OCI-LY7 (cell line): Measurements from ENCODE around the gene RNF223. TPM values are rescaled to one million over a fixed set of nuclear protein-coding genes. Genes with fewer than 3 reads are reported as not detected.

Source experiments
- BruUV-seq: library from RNA; stranded (reverse); fragments of 400-500 nt; replicated peaks from 2 replicates; lab custom pipeline; 2021; lab: Mats Ljungman, UMichigan
- CTCF ChIA-PET: fragments of 300-600 bp; sonication (Branson Sonifier 250); formaldehyde crosslinking; loops from one replicate; lab custom pipeline; 2022; ENCODE audit warnings: antibody characterized with exemption; ENCODE audit not compliant: unreplicated experiment; lab: Charles Lee
- POLR2A ChIA-PET: fragments of 300-600 bp; sonication (Branson Sonifier 250); formaldehyde crosslinking; loops from one replicate; lab custom pipeline; 2022; ENCODE audit warnings: antibody characterized with exemption; lab: Charles Lee
- DNase-seq: peaks from one replicate; pipeline ENCODE4 v3.0.0-alpha.2; 2015; ENCODE audit warnings: low spot score
- H2AFZ ChIP-seq: fragments of 200-600 bp; sonication (generic), shearing (Covaris generic); 2 replicates; pipeline ENCODE4 v1.6.1; 2014; ENCODE audit warnings: mild to moderate bottlenecking, antibody characterized with exemption, low read length, moderate library complexity
- H3K27ac ChIP-seq: fragments of 200-600 bp; sonication (generic); 2 replicates; pipeline ENCODE4 v1.5.1; 2014; ENCODE audit warnings: mixed run types, low read depth, mild to moderate bottlenecking, moderate library complexity, low read length, inconsistent platforms; ENCODE audit not compliant: poor library complexity, severe bottlenecking
- H3K36me3 ChIP-seq: fragments of 200-600 bp; sonication (generic); 2 replicates; pipeline ENCODE4 v1.6.1; 2014; ENCODE audit warnings: mild to moderate bottlenecking, antibody characterized with exemption, low read length, moderate library complexity, mixed read lengths; ENCODE audit not compliant: insufficient read depth
- H3K4me1 ChIP-seq: fragments of 200-600 bp; sonication (generic); 2 replicates; pipeline ENCODE4 v1.5.1; 2014; ENCODE audit warnings: mild to moderate bottlenecking, low read length; ENCODE audit not compliant: insufficient read depth, poor library complexity, severe bottlenecking
- H3K4me2 ChIP-seq: fragments of 200-600 bp; sonication (generic); 2 replicates; pipeline ENCODE4 v1.6.1; 2014; ENCODE audit warnings: mild to moderate bottlenecking, low read length
- H3K4me3 ChIP-seq: fragments of 200-600 bp; sonication (generic); 2 replicates; pipeline ENCODE4 v1.5.1; 2014; ENCODE audit warnings: mild to moderate bottlenecking, low read depth, low read length; ENCODE audit not compliant: poor library complexity, severe bottlenecking
- H3K79me2 ChIP-seq: fragments of 200-600 bp; sonication (generic); 2 replicates; pipeline ENCODE4 v1.6.1; 2016; ENCODE audit warnings: low read depth, mild to moderate bottlenecking, low read length, moderate library complexity, mixed read lengths; ENCODE audit not compliant: insufficient read depth
- H3K9me2 ChIP-seq: fragments of 200-600 bp; sonication (generic); 2 replicates; pipeline ENCODE4 v1.6.1; 2016; ENCODE audit warnings: mild to moderate bottlenecking, low read length, mixed read lengths; ENCODE audit not compliant: insufficient read depth
- H3K9me3 ChIP-seq: fragments of 200-600 bp; sonication (generic); 2 replicates; pipeline ENCODE4 v1.6.1; 2014; ENCODE audit warnings: mild to moderate bottlenecking, mixed run types, low read length, mixed read lengths
- H4K20me1 ChIP-seq: fragments of 200-600 bp; sonication (generic); 2 replicates; pipeline ENCODE4 v1.6.1; 2014; ENCODE audit warnings: mild to moderate bottlenecking, antibody characterized with exemption, low read length, moderate library complexity, mixed read lengths; ENCODE audit not compliant: insufficient read depth
- CTCF ChIP-seq: fragments of 200-600 bp; sonication (generic); conservative IDR thresholded peaks from 2 replicates; pipeline ENCODE4 v1.5.1; 2014; ENCODE audit warnings: mild to moderate bottlenecking, antibody characterized with exemption, low read length, moderate library complexity, mixed read lengths
- EZH2phosphoT487 ChIP-seq: fragments of 200-600 bp; sonication (generic); IDR thresholded peaks from 2 replicates; pipeline ENCODE4 v1.6.1; 2018; ENCODE audit warnings: low read depth, borderline replicate concordance, mild to moderate bottlenecking, mixed run types, antibody characterized with exemption, low read length, moderate library complexity, mixed read lengths
- intact Hi-C: fragments of 100-400 bp; cut with micrococcal nuclease; formaldehyde crosslinking; loops from one replicate; pipeline ENCODE4 v1.10.0; 2022; ENCODE audit not compliant: unreplicated experiment
- total RNA-seq, 2 experiments: library from RNA; depleted of rRNA in 1 of 2; stranded (reverse); fragments of >200 nt in 1 of 2; shearing (Covaris generic) in 1 of 2; gene quantifications; 2 replicates each; pipeline ENCODE4 v1.2.3, GENCODE V29; 2014 to 2022

The RNF223 gene
- total RNA-seq, 2 experiments from 2014 or later, result not detected

DNA sequence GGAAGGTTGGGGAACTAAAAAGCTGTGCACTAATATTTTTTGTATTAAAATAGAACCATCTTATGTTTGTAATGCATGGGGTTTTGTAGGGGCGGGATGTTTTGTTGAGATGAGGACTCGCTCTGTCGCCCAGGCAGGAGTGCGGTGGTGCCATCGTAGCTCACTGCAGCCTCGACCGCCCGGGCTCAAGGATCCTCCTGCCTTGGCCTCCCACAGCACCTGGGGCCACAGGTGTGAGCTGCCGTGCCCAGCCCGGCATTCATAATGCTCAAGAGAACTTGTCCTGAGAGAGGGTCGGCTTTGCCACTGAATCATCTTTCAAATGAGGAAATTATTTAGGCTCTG is 44.7 kb upstream of the RNF223 start:
- POLR2A ChIA-PET, result no interaction called here
- intact Hi-C loops, result loop anchor here (5.0 kb wide), 1 partner anchor 188 kb away; the partner anchor contains the start of genes ACAP3 and PUSL1
- TF ChIP-seq EZH2phosphoT487 (no peak), CTCF (no peak)

GRCh38 chr1:1118011-1118875 is 44.1 kb upstream of the RNF223 start:
- Histone ChIP-seq H3K9me2 (no peaks in the 10 kb centered on the region), H2AFZ (no peak overlapping the region), H3K36me3 (peaks cover 5% of the 10 kb centered on the region), H3K4me2 (no peak overlapping the region), H3K4me1 (peaks cover 5% of the 10 kb centered on the region), H3K9me3 (peaks cover 5% of the 10 kb centered on the region; the same call in 1 of the 2 replicates), H3K79me2 (0 out of 2 replicates have a peak, but pooled peaks cover 4% of the 10 kb centered on the region), H3K4me3 (no peak overlapping the region), H4K20me1 (no peaks in the 10 kb centered on the region), H3K27ac (no peak overlapping the region)
- POLR2A ChIA-PET, result no interaction called here
- intact Hi-C loops, result loop anchor here (5.0 kb wide), 1 partner anchor 189 kb away; the partner anchor contains the start of genes ACAP3 and PUSL1
- DNase-seq, result no peak
- CTCF ChIA-PET, result no interaction called here
- TF ChIP-seq CTCF, result no peak
- TF ChIP-seq EZH2phosphoT487, result no peak
- no TSS peak for BruUV-seq

More for the DNA sequence above, 44.7 kb upstream of the RNF223 start:
- no peaks in the 10 kb centered on the region for H3K9me2 ChIP-seq
- no peak for DNase-seq
- H3K4me3 ChIP-seq, result no peak overlapping the region
- H2AFZ ChIP-seq, result no peak overlapping the region
- no peaks in the 10 kb centered on the region for H3K9me3 ChIP-seq
- H3K79me2 ChIP-seq, result 0 out of 2 replicates have a peak, but pooled peaks cover 4% of the 10 kb centered on the region
- peaks cover 5% of the 10 kb centered on the region for H3K4me1 ChIP-seq
- H3K36me3 ChIP-seq, result no peaks in the 10 kb centered on the region
- no peak overlapping the region for H3K4me2 ChIP-seq
- no peaks in the 10 kb centered on the region for H4K20me1 ChIP-seq
- no peak overlapping the region for H3K27ac ChIP-seq
- no TSS peak for BruUV-seq
- CTCF ChIA-PET, result no interaction called here

GRCh38 chr1:1117469-1117831 is 43.3 kb upstream of the RNF223 start:
- H4K20me1 ChIP-seq, result no peaks in the 10 kb centered on the region
- no peak overlapping the region for H3K4me2 ChIP-seq
- no peak overlapping the region for H3K27ac ChIP-seq
- no peak overlapping the region for H3K4me3 ChIP-seq
- H3K9me2 ChIP-seq, result no peaks in the 10 kb centered on the region
- no peak overlapping the region for H2AFZ ChIP-seq
- TF ChIP-seq EZH2phosphoT487 (no peak), CTCF (no peak)
- ChIA-PET CTCF (no interaction called here), POLR2A (no interaction called here)
- intact Hi-C loops, result loop anchor here (2.0 to 5.0 kb wide), 2 partner anchors 85 to 190 kb away; partner anchors contain the start of genes ACAP3 and PUSL1
- peaks cover 13% of the 10 kb centered on the region for H3K36me3 ChIP-seq
- DNase-seq, result no peak
- H3K9me3 ChIP-seq, result peaks cover 7% of the 10 kb centered on the region; the same call in 1 of the 2 replicates
- no TSS peak for BruUV-seq
- 0 out of 2 replicates have a peak, but pooled peaks cover 4% of the 10 kb centered on the region for H3K79me2 ChIP-seq
- H3K4me1 ChIP-seq, result peaks cover 5% of the 10 kb centered on the region
